ENCODE data around the gene PSMD12.
"Not testable (repeated sequence)": the region's sequence is repeated elsewhere in the genome, so short reads cannot be mapped to it uniquely, and the experiment has no call there.

PSMD12 gene

GRCh38 chr17:67322042-67322787, 44.2 kb downstream of the PSMD12 start:
- Histone ChIP-seq H3K4me3 (ENCODE audit: low read length) (peak overlapping the region; percentile 21; the same call in 1 of the 2 replicates), H3K9ac (ENCODE audit: low read depth, low read length) (peak overlapping the region; percentile 44; the same call in 1 of the 2 replicates), H3K27ac (ENCODE audit: low read length) (peak overlapping the region; percentile 51), H3K4me1 (ENCODE audit: insufficient read depth, low read length) (peaks cover 6% of the 10 kb centered on the region; the same call in 1 of the 2 replicates), H3K27me3 (ENCODE audit: insufficient read depth, low read length) (no peaks in the 10 kb centered on the region), H3K36me3 (ENCODE audit: insufficient read depth, low read depth, low read length) (no peaks in the 10 kb centered on the region), H3K9me3 (ENCODE audit: insufficient read depth, low read depth, low read length) (no peaks in the 10 kb centered on the region)

GRCh38 chr17:67321486-67321885, 44.9 kb downstream of the PSMD12 start:
- not testable (repeated sequence) for H3K9me3 ChIP-seq (ENCODE audit: insufficient read depth, low read depth, low read length); H3K27me3 ChIP-seq (ENCODE audit: insufficient read depth, low read length); H3K4me3 ChIP-seq (ENCODE audit: low read length); H3K36me3 ChIP-seq (ENCODE audit: insufficient read depth, low read depth, low read length); H3K27ac ChIP-seq (ENCODE audit: low read length); H3K4me1 ChIP-seq (ENCODE audit: insufficient read depth, low read length)
- H3K9ac ChIP-seq (ENCODE audit: low read depth, low read length) = peak overlapping the region; percentile 38; the same call in 1 of the 2 replicates

- H3K4me3 ChIP-seq (ENCODE audit: low read length) = no peak overlapping the region
- no peak overlapping the region for H3K27ac ChIP-seq (ENCODE audit: low read length)
- no peaks in the 10 kb centered on the region for H3K36me3 ChIP-seq (ENCODE audit: insufficient read depth, low read depth, low read length)
Observed at GRCh38 chr17:67316781-67317180, 49.6 kb downstream of the PSMD12 start.

DNA sequence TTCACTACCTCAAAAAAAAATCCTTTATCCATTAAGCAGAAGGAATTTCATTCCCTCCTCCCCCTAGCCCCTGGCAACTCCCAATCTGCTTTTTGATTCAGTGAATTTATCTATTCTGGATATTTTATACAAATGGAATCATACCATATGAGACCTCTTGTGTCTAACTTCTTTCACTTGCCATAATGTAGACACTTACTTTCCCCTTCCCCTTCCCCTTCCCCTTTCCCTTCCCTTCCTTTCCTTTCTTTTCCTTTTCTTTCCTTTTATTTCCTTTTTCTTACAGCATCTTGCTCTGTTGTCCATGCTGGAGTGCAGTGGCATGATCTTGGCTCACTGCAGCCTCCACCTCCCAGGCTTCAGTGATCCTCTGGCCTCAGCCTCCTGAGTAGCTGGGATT, 50.5 kb downstream of the PSMD12 start:
- Histone ChIP-seq H3K9ac (ENCODE audit: low read depth, low read length) (no peak overlapping the region), H3K27me3 (ENCODE audit: insufficient read depth, low read length) (no peaks in the 10 kb centered on the region), H3K27ac (ENCODE audit: low read length) (no peak overlapping the region), H3K4me3 (ENCODE audit: low read length) (no peak overlapping the region), H3K4me1 (ENCODE audit: insufficient read depth, low read length) (peaks cover 9% of the 10 kb centered on the region; the same call in 1 of the 2 replicates), H3K9me3 (ENCODE audit: insufficient read depth, low read depth, low read length) (no peaks in the 10 kb centered on the region), H3K36me3 (ENCODE audit: insufficient read depth, low read depth, low read length) (no peaks in the 10 kb centered on the region)

More at GRCh38 chr17:67316781-67317180, 49.6 kb downstream of the PSMD12 start:
- no peaks in the 10 kb centered on the region for H3K9me3 ChIP-seq (ENCODE audit: insufficient read depth, low read depth, low read length)
- H3K27me3 ChIP-seq (ENCODE audit: insufficient read depth, low read length) = no peaks in the 10 kb centered on the region
- no peak overlapping the region for H3K9ac ChIP-seq (ENCODE audit: low read depth, low read length)
- H3K4me1 ChIP-seq (ENCODE audit: insufficient read depth, low read length) = peaks cover 2% of the 10 kb centered on the region; the same call in 1 of the 2 replicates

DNA sequence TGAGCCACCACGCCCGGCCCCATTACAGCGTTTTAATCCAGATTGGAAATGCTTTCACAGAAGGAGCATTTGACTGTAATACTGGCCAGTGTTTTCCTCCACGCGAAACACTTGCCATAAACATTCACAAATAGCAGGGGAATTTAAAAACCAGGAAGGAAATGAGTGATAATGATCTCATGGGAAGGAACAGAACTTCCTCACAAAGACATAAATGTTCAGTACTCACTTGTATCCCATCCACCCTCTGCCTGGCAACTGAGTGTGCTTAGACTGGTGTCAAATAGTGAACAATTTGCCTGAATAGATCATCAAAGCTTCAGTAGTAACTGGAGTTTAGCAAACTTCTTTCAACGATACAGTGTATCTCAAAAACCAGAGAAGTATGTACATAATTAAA, 54.1 kb downstream of the PSMD12 start:
- no peak overlapping the region for H3K4me3 ChIP-seq (ENCODE audit: low read length)
- no peaks in the 10 kb centered on the region for H3K9me3 ChIP-seq (ENCODE audit: insufficient read depth, low read depth, low read length)
- no peaks in the 10 kb centered on the region for H3K27me3 ChIP-seq (ENCODE audit: insufficient read depth, low read length)
- H3K27ac ChIP-seq (ENCODE audit: low read length) = no peak overlapping the region
- no peak overlapping the region for H3K9ac ChIP-seq (ENCODE audit: low read depth, low read length)
- peaks cover 9% of the 10 kb centered on the region; the same call in 1 of the 2 replicates for H3K4me1 ChIP-seq (ENCODE audit: insufficient read depth, low read length)
- no peaks in the 10 kb centered on the region for H3K36me3 ChIP-seq (ENCODE audit: insufficient read depth, low read depth, low read length)

DNA sequence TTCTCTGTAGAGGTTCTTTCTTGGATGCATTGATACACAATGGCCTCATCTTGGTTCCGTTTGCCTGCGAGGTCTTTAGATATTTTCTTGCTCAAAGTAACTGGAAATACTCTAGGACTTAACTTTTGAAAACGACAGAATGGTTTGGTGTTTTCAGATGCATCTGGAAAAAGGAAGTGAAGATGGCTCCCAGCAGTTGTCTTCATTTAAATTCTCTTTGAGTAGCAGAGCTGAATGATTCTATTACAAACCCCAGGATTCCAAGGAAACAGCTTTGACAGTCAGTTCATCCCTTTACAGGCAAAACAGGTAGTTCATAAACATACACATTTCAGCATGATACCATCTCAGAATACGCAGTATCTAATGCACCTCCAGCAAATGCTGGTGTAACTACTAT, 54.8 kb downstream of the PSMD12 start:
- H3K27ac ChIP-seq (ENCODE audit: low read length) = peak overlapping the region; percentile 71
- H3K4me3 ChIP-seq (ENCODE audit: low read length) = no peak overlapping the region
- no peaks in the 10 kb centered on the region for H3K9me3 ChIP-seq (ENCODE audit: insufficient read depth, low read depth, low read length)
- no peaks in the 10 kb centered on the region for H3K36me3 ChIP-seq (ENCODE audit: insufficient read depth, low read depth, low read length)
- H3K27me3 ChIP-seq (ENCODE audit: insufficient read depth, low read length) = no peaks in the 10 kb centered on the region
- peaks cover 9% of the 10 kb centered on the region; the same call in 1 of the 2 replicates for H3K4me1 ChIP-seq (ENCODE audit: insufficient read depth, low read length)
- no peak overlapping the region; the same call in 1 of the 2 replicates for H3K9ac ChIP-seq (ENCODE audit: low read depth, low read length)

DNA sequence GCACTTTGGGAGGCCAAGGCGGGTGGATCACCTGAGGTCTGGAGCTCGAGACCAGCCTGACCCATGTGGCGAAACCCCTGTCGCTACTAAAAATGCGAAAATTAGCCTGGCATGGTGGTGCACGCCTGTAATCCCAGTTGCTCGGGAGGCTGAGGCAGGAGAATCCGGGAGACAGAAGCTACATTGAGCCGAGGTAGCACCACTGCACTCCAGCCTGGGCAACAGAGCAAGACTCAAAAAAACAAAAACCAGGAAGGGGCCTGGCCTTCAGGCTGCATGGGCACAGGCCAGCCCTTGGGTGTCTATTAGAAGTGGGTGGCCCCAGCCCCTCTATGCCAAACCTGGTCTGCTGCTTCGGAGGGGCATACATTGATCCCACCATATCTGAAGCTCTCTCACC, 56.0 kb downstream of the PSMD12 start:
- Histone ChIP-seq H3K27ac (ENCODE audit: low read length) (no peak overlapping the region), H3K9me3 (ENCODE audit: insufficient read depth, low read depth, low read length) (no peaks in the 10 kb centered on the region), H3K36me3 (ENCODE audit: insufficient read depth, low read depth, low read length) (no peaks in the 10 kb centered on the region), H3K9ac (ENCODE audit: low read depth, low read length) (no peak overlapping the region), H3K27me3 (ENCODE audit: insufficient read depth, low read length) (no peaks in the 10 kb centered on the region), H3K4me1 (ENCODE audit: insufficient read depth, low read length) (peaks cover 9% of the 10 kb centered on the region; the same call in 1 of the 2 replicates), H3K4me3 (ENCODE audit: low read length) (no peak overlapping the region)

GRCh38 chr17:67305446-67306235, 60.7 kb downstream of the PSMD12 start:
- not testable (repeated sequence) for H3K27ac ChIP-seq (ENCODE audit: low read length); H3K27me3 ChIP-seq (ENCODE audit: insufficient read depth, low read length); H3K36me3 ChIP-seq (ENCODE audit: insufficient read depth, low read depth, low read length); H3K9me3 ChIP-seq (ENCODE audit: insufficient read depth, low read depth, low read length); H3K9ac ChIP-seq (ENCODE audit: low read depth, low read length); H3K4me3 ChIP-seq (ENCODE audit: low read length); H3K4me1 ChIP-seq (ENCODE audit: insufficient read depth, low read length)

GRCh38 chr17:67297454-67297960, 68.9 kb downstream of the PSMD12 start:
- Histone ChIP-seq H3K27me3 (ENCODE audit: insufficient read depth, low read length) (no peaks in the 10 kb centered on the region), H3K27ac (ENCODE audit: low read length) (no peak overlapping the region), H3K9ac (ENCODE audit: low read depth, low read length) (no peak overlapping the region), H3K36me3 (ENCODE audit: insufficient read depth, low read depth, low read length) (no peaks in the 10 kb centered on the region), H3K4me1 (ENCODE audit: insufficient read depth, low read length) (no peaks in the 10 kb centered on the region), H3K9me3 (ENCODE audit: insufficient read depth, low read depth, low read length) (no peaks in the 10 kb centered on the region), H3K4me3 (ENCODE audit: low read length) (no peak overlapping the region)

DNA sequence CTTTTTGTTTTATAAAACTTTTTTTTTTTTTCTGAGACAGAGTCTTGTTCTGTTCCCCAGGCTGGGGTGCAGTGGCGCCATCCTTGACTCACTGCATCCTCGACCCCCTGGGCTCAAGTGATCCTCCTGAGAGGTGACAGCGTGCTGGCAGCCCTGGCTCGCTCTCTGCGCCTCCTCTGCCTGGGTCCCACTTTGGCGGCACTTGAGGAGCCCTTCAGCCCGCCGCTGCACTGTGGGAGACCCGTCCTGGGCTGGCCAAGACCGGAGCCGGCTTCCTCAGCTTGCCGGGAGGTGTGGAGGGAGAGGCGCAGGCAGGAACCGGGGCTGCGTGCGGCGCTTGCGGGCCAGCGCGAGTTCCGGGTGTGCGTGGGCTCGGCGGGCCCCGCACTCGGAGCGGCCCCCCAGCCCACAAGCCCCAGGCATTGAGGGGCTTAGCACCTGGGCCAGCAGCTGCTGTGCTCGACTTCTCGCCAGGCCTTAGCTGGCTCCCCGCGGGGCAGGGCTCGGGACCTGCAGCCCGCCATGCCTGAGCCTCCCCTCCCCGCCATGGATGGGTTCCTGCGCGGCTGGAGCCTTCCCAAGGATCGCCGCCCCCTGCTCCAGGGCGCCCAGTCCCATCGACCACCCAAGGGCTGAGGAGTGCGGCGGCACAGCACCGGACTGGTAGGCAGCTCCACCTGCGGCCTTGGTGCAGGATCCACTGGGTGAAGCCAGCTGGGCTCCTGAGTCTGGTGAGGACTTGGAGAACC, 71.8 kb downstream of the PSMD12 start:
- no peak overlapping the region for H3K4me3 ChIP-seq (ENCODE audit: low read length)
- no peaks in the 10 kb centered on the region for H3K27me3 ChIP-seq (ENCODE audit: insufficient read depth, low read length)
- no peaks in the 10 kb centered on the region for H3K4me1 ChIP-seq (ENCODE audit: insufficient read depth, low read length)
- H3K9me3 ChIP-seq (ENCODE audit: insufficient read depth, low read depth, low read length) = no peaks in the 10 kb centered on the region
- H3K36me3 ChIP-seq (ENCODE audit: insufficient read depth, low read depth, low read length) = no peaks in the 10 kb centered on the region
- H3K9ac ChIP-seq (ENCODE audit: low read depth, low read length) = no peak overlapping the region
- no peak overlapping the region for H3K27ac ChIP-seq (ENCODE audit: low read length)

All from iPS-20b (cell line).